CD14-positive monocyte (primary cell): Measurements from ENCODE around the gene ZZZ3. TPM values are rescaled to one million over a fixed set of nuclear protein-coding genes. Genes with fewer than 3 reads are reported as not detected.
"Not testable (repeated sequence)": the region's sequence is repeated elsewhere in the genome, so short reads cannot be mapped to it uniquely, and the experiment has no call there.

Source experiments
- DNase-seq, 3 donors: peaks; one replicate each; pipeline ENCODE4 v3.0.0-alpha.2; 2011 to 2022
- H2AFZ ChIP-seq: 2 replicates; pipeline ENCODE4 v1.6.0; 2012; ENCODE audit warnings: mild to moderate bottlenecking, low read depth, low read length, inconsistent platforms; ENCODE audit not compliant: insufficient read depth, poor library complexity, severe bottlenecking
- H3K27ac ChIP-seq, 2 donors: 1 replicate in 1 of 2; 2 replicates in 1 of 2; pipeline ENCODE4 v1.5.1; 2012 to 2013; ENCODE audit warnings: low read length in 2 of 2, control low read depth in 1 of 2, inconsistent platforms in 1 of 2, low read depth in 1 of 2, mild to moderate bottlenecking in 1 of 2
- H3K27me3 ChIP-seq, 2 donors: one replicate each; pipeline versions ENCODE4 v1.6.0 to v1.6.1; 2011 to 2013; ENCODE audit warnings: low read length in 2 of 2; ENCODE audit not compliant: control insufficient read depth in 2 of 2, insufficient read depth in 2 of 2
- H3K36me3 ChIP-seq, 2 donors: replicated peaks in 1 of 2; 1 replicate in 1 of 2; 2 replicates in 1 of 2; pipeline versions ENCODE4 v1.5.1 to v1.6.1; 2012 to 2013; ENCODE audit warnings: low read length in 2 of 2, control low read depth in 1 of 2, inconsistent platforms in 1 of 2, mild to moderate bottlenecking in 1 of 2; ENCODE audit not compliant: insufficient read depth in 2 of 2, control insufficient read depth in 1 of 2
- H3K4me1 ChIP-seq, 2 donors: 1 replicate in 1 of 2; 2 replicates in 1 of 2; pipeline versions ENCODE4 v1.5.1 to v1.6.1; 2012 to 2013; ENCODE audit warnings: low read length in 2 of 2, control low read depth in 1 of 2, inconsistent platforms in 1 of 2, mild to moderate bottlenecking in 1 of 2, moderate library complexity in 1 of 2; ENCODE audit not compliant: insufficient read depth in 2 of 2, control insufficient read depth in 1 of 2
- H3K4me2 ChIP-seq: replicated peaks from 2 replicates; pipeline ENCODE3; 2012; ENCODE audit warnings: low read length, moderate library complexity, mild to moderate bottlenecking; ENCODE audit not compliant: poor library complexity, severe bottlenecking; ENCODE audit errors: extremely low read depth
- H3K4me3 ChIP-seq, 3 experiments: fragments of 200-600 bp in 1 of 3; sonication (generic) in 1 of 3; replicated peaks in 1 of 3; 1 replicate in 2 of 3; 2 replicates in 1 of 3; pipeline ENCODE4 v1.5.1; 2011 to 2013; ENCODE audit warnings: low read length in 3 of 3, mild to moderate bottlenecking in 3 of 3, control low read depth in 2 of 3, low read depth in 2 of 3, inconsistent platforms in 1 of 3, moderate library complexity in 1 of 3
- H3K79me2 ChIP-seq: 2 replicates; pipeline ENCODE4 v1.6.0; 2012; ENCODE audit warnings: mild to moderate bottlenecking, control low read depth, inconsistent platforms, low read length, moderate library complexity; ENCODE audit not compliant: insufficient read depth
- H3K9ac ChIP-seq: 2 replicates; pipeline ENCODE4 v1.6.0; 2017; ENCODE audit warnings: low read length, mild to moderate bottlenecking; ENCODE audit not compliant: insufficient read depth, poor library complexity, severe bottlenecking
- H3K9me3 ChIP-seq, 2 donors: replicated peaks in 1 of 2; 1 replicate in 1 of 2; 2 replicates in 1 of 2; pipeline versions ENCODE4 v1.5.1 to v1.6.1; 2012 to 2013; ENCODE audit warnings: low read length in 2 of 2, control low read depth in 1 of 2; ENCODE audit not compliant: control insufficient read depth in 1 of 2, insufficient read depth in 1 of 2
- H4K20me1 ChIP-seq: 2 replicates; pipeline ENCODE4 v1.6.0; 2012; ENCODE audit warnings: mild to moderate bottlenecking, low read length, control low read depth, moderate library complexity; ENCODE audit not compliant: insufficient read depth
- H3K27ac Mint-ChIP-seq, 7 donors: one replicate each; pipeline ENCODE4 v1.8.0; 2020; ENCODE audit warnings: mild to moderate bottlenecking in 7 of 7, mixed read lengths in 7 of 7, moderate library complexity in 6 of 7, inconsistent platforms in 2 of 7
- H3K27me3 Mint-ChIP-seq, 3 donors: one replicate each; pipeline ENCODE4 v1.8.0; 2021 to 2022; ENCODE audit warnings: low read depth in 3 of 3, mild to moderate bottlenecking in 3 of 3, mixed read lengths in 3 of 3, moderate library complexity in 3 of 3, inconsistent platforms in 1 of 3
- H3K36me3 Mint-ChIP-seq, 2 donors: one replicate each; pipeline ENCODE4 v1.8.0; 2020; ENCODE audit warnings: mixed read lengths in 2 of 2, inconsistent platforms in 1 of 2, mild to moderate bottlenecking in 1 of 2
- H3K4me1 Mint-ChIP-seq: one replicate; pipeline ENCODE4 v1.8.0; 2020; ENCODE audit warnings: mild to moderate bottlenecking, mixed read lengths
- H3K4me3 Mint-ChIP-seq, 2 donors: one replicate each; pipeline ENCODE4 v1.8.0; 2020; ENCODE audit warnings: mild to moderate bottlenecking in 2 of 2, mixed read lengths in 2 of 2, moderate library complexity in 1 of 2
- H3K9me3 Mint-ChIP-seq, 7 donors: one replicate each; pipeline ENCODE4 v1.8.0; 2020 to 2022; ENCODE audit warnings: mixed read lengths in 7 of 7, mild to moderate bottlenecking in 6 of 7, moderate library complexity in 6 of 7, inconsistent platforms in 2 of 7
- WGBS: methylation state at CpG from one replicate; pipeline ENCODE4 v1.1.5; 2013; ENCODE audit warnings: missing lambda C conversion rate; ENCODE audit not compliant: insufficient coverage; 5-methylcytosine and 5-hydroxymethylcytosine counted together
- intact Hi-C, 2 donors: fragments of 100-400 bp; cut with micrococcal nuclease; formaldehyde crosslinking; loops; one replicate each; pipeline versions ENCODE4 v1.15.0 to v1.15.1; 2023
- polyA plus RNA-seq, 3 donors: library from polyadenylated mRNA; depleted of rRNA in 1 of 3; unstranded in 2 of 3; stranded (reverse) in 1 of 3; fragments of 300-500 nt in 2 of 3; fragments of >200 nt in 1 of 3; fragmentation: Illumina TruSeq in 2 of 3; gene quantifications; 1 replicate in 2 of 3; 2 replicates in 1 of 3; pipeline ENCODE4 v1.2.3, GENCODE V29; 2012 to 2021
- TF ChIP-seq, protein P1 (sequence below): fragments of 200-600 bp; IDR thresholded peaks from one replicate; pipeline ENCODE4 v1.8.0; 2022; ENCODE audit warnings: antibody characterized with exemption, mild to moderate bottlenecking

The ZZZ3 gene
- polyA plus RNA-seq, 3 donors = 8.1 to 12.3 (median 10.0) TPM

GRCh38 chr1:77704736-77705135, 22.3 kb upstream of the ZZZ3 start:
- TF ChIP-seq, protein P1, sequence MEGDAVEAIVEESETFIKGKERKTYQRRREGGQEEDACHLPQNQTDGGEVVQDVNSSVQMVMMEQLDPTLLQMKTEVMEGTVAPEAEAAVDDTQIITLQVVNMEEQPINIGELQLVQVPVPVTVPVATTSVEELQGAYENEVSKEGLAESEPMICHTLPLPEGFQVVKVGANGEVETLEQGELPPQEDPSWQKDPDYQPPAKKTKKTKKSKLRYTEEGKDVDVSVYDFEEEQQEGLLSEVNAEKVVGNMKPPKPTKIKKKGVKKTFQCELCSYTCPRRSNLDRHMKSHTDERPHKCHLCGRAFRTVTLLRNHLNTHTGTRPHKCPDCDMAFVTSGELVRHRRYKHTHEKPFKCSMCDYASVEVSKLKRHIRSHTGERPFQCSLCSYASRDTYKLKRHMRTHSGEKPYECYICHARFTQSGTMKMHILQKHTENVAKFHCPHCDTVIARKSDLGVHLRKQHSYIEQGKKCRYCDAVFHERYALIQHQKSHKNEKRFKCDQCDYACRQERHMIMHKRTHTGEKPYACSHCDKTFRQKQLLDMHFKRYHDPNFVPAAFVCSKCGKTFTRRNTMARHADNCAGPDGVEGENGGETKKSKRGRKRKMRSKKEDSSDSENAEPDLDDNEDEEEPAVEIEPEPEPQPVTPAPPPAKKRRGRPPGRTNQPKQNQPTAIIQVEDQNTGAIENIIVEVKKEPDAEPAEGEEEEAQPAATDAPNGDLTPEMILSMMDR = no peak
- no peaks in the 10 kb centered on the region for H3K9me3 ChIP-seq
- H3K4me1 ChIP-seq = no peaks in the 10 kb centered on the region
- no peak overlapping the region for H3K27ac ChIP-seq
- H3K9me3 Mint-ChIP-seq = peaks cover 0 to 1% (median 0%) of the 10 kb centered on the region in 7 donors
- peaks cover 36 to 46% of the 10 kb centered on the region in 2 donors for H3K36me3 Mint-ChIP-seq
- H3K4me1 Mint-ChIP-seq = no peaks in the 10 kb centered on the region
- intact Hi-C loops = no loop called here
- H3K4me3 Mint-ChIP-seq = no peak overlapping the region
- H3K36me3 ChIP-seq = peaks cover 32 to 44% of the 10 kb centered on the region in 2 donors
- no peak overlapping the region for H3K9ac ChIP-seq
- H3K27ac Mint-ChIP-seq = no peak overlapping the region
- no peak overlapping the region for H3K4me2 ChIP-seq
- no peaks in the 10 kb centered on the region for H3K27me3 ChIP-seq
- no peaks in the 10 kb centered on the region for H3K79me2 ChIP-seq
- H2AFZ ChIP-seq = no peak overlapping the region
- H4K20me1 ChIP-seq = no peaks in the 10 kb centered on the region
- H3K4me3 ChIP-seq = no peak overlapping the region
- DNase-seq = no peak
- no peaks in the 10 kb centered on the region for H3K27me3 Mint-ChIP-seq
- 50% methylated on average over 1 of the region's 2 CpGs for WGBS

- H3K36me3 ChIP-seq = peaks cover 19 to 47% of the 10 kb centered on the region in 2 donors
- H2AFZ ChIP-seq, H3K79me2 ChIP-seq, H3K27ac Mint-ChIP-seq, H3K4me1 Mint-ChIP-seq, H3K9me3 ChIP-seq, H3K9me3 Mint-ChIP-seq, H4K20me1 ChIP-seq, intact Hi-C loops, H3K4me2 ChIP-seq, DNase-seq, H3K4me1 ChIP-seq, H3K4me3 Mint-ChIP-seq, H3K27me3 ChIP-seq, H3K27ac ChIP-seq, H3K4me3 ChIP-seq, H3K27me3 Mint-ChIP-seq, H3K9ac ChIP-seq: not testable (repeated sequence)
- WGBS = no CpG with 5 or more reads among the region's 1 CpG
- H3K36me3 Mint-ChIP-seq = peaks cover 32 to 61% of the 10 kb centered on the region in 2 donors
These were observed 17.2 kb upstream of the ZZZ3 start for GRCh38 chr1:77699673-77700072.
